Sigmoid colon (tissue), 3 donors: ENCODE data around the gene DOK6.

Experiments used
- POLR2A ChIP-seq, 2 donors: fragments of 450-650 bp; IDR thresholded peaks; one replicate each; pipeline ENCODE4 v1.6.1; 2016; ENCODE audit warnings: antibody characterized with exemption in 2 of 2, mild to moderate bottlenecking in 2 of 2, moderate library complexity in 2 of 2
- TF ChIP-seq, protein P1 (sequence below), 4 experiments: fragments of 450-650 bp in 3 of 4; fragments of 200-600 bp in 1 of 4; IDR thresholded peaks; one replicate each; pipeline ENCODE4 v1.5.1; 2016 to 2019; ENCODE audit warnings: antibody characterized with exemption in 4 of 4, mild to moderate bottlenecking in 3 of 4, moderate library complexity in 2 of 4

DNA sequence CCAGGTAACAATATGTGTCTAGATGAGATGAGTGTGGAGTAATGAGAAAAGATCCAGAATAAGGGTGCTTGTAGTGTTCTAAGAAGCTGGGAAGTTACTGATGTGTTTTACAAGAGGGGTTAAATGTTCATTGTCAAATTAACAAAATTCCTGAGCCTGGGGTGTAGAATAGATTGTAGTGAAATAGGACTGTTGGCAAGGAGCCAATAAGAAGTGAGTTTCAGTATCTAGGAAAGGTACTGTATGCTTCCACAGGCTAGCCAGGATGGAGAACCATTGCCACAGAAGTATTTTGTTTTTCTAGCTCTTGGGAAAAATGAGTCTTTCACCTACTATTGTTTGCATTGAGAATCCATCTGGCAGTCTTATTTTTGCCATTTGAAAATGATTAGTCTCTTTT lies 10.5 kb downstream of the DOK6 start:
- TF ChIP-seq, protein P1, sequence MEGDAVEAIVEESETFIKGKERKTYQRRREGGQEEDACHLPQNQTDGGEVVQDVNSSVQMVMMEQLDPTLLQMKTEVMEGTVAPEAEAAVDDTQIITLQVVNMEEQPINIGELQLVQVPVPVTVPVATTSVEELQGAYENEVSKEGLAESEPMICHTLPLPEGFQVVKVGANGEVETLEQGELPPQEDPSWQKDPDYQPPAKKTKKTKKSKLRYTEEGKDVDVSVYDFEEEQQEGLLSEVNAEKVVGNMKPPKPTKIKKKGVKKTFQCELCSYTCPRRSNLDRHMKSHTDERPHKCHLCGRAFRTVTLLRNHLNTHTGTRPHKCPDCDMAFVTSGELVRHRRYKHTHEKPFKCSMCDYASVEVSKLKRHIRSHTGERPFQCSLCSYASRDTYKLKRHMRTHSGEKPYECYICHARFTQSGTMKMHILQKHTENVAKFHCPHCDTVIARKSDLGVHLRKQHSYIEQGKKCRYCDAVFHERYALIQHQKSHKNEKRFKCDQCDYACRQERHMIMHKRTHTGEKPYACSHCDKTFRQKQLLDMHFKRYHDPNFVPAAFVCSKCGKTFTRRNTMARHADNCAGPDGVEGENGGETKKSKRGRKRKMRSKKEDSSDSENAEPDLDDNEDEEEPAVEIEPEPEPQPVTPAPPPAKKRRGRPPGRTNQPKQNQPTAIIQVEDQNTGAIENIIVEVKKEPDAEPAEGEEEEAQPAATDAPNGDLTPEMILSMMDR (IDR thresholded peaks at IDR 0.05): no peak
- no peak for TF ChIP-seq POLR2A (IDR thresholded peaks at IDR 0.05)
